ENCODE results near the gene NR3C2. TPM values are rescaled to one million over a fixed set of nuclear protein-coding genes. Genes with fewer than 3 reads are reported as not detected.
A peak's percentile ranks its signal among the peaks of the same experiment; 100 is the strongest.

NR3C2 gene
- total and polyA plus RNA-seq, 4 donors, result 2.0 to 11.5 (median 3.2) TPM

GRCh38 chr4:148081267-148081666 lies 360.9 kb downstream of the NR3C2 start:
- peak; percentile 4 for DNase-seq (ENCODE audit: low spot score)
- H3K27me3 ChIP-seq (ENCODE audit: control insufficient read depth in 4 of 4, insufficient read depth in 4 of 4, low read length in 3 of 4), result no peaks in the 10 kb centered on the region
- H3K36me3 ChIP-seq (ENCODE audit: control insufficient read depth in 4 of 4, insufficient read depth in 3 of 4, low read depth in 1 of 4, low read length in 3 of 4), result peaks cover 3 to 29% (median 14%) of the 10 kb centered on the region in 4 donors
- TF ChIP-seq CTCF (IDR thresholded peaks at IDR 0.05; ENCODE audit: low read depth, low read length, missing input control), result no peak
- no peak for TF ChIP-seq TAF1 (conservative IDR thresholded peaks at IDR 0.05)
- TF ChIP-seq FOXA1 (IDR thresholded peaks at IDR 0.05), result no peak
- TF ChIP-seq, protein P1, sequence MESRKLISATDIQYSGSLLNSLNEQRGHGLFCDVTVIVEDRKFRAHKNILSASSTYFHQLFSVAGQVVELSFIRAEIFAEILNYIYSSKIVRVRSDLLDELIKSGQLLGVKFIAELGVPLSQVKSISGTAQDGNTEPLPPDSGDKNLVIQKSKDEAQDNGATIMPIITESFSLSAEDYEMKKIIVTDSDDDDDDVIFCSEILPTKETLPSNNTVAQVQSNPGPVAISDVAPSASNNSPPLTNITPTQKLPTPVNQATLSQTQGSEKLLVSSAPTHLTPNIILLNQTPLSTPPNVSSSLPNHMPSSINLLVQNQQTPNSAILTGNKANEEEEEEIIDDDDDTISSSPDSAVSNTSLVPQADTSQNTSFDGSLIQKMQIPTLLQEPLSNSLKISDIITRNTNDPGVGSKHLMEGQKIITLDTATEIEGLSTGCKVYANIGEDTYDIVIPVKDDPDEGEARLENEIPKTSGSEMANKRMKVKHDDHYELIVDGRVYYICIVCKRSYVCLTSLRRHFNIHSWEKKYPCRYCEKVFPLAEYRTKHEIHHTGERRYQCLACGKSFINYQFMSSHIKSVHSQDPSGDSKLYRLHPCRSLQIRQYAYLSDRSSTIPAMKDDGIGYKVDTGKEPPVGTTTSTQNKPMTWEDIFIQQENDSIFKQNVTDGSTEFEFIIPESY (IDR thresholded peaks at IDR 0.05), result no peak
- TF ChIP-seq HNF4A (conservative IDR thresholded peaks at IDR 0.05), result no peak
- no peak for TF ChIP-seq YY1 (IDR thresholded peaks at IDR 0.05)
- no peak for TF ChIP-seq EGR1 (IDR thresholded peaks at IDR 0.05; ENCODE audit: low read depth in 2 of 2)
- no peak for TF ChIP-seq FOXA2 (IDR thresholded peaks at IDR 0.05)
- no peak for TF ChIP-seq ATF3 (IDR thresholded peaks at IDR 0.05)
- no peak for TF ChIP-seq RAD21 (IDR thresholded peaks at IDR 0.05)
- TF ChIP-seq JUND (IDR thresholded peaks at IDR 0.05), result no peak
- no peak for TF ChIP-seq GABPA (IDR thresholded peaks at IDR 0.05 in 1 of 2, conservative IDR thresholded peaks at IDR 0.05 in 1 of 2)
- no peak for TF ChIP-seq NR2F2 (IDR thresholded peaks at IDR 0.05)
- TF ChIP-seq, protein P2, sequence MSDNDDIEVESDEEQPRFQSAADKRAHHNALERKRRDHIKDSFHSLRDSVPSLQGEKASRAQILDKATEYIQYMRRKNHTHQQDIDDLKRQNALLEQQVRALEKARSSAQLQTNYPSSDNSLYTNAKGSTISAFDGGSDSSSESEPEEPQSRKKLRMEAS (IDR thresholded peaks at IDR 0.05), result no peak
- no peak for TF ChIP-seq RXRA (IDR thresholded peaks at IDR 0.05)
- TF ChIP-seq HNF4G (IDR thresholded peaks at IDR 0.05), result no peak
- TF ChIP-seq REST (IDR thresholded peaks at IDR 0.05), result no peak
- TF ChIP-seq SP1 (IDR thresholded peaks at IDR 0.05), result no peak
- no peak overlapping the region for H3K27ac ChIP-seq (ENCODE audit: low read depth in 1 of 2, low read length in 2 of 2)
- peaks cover 0 to 2% (median 0%) of the 10 kb centered on the region in 4 donors for H3K9me3 ChIP-seq (ENCODE audit: control insufficient read depth in 4 of 4, low read length in 3 of 4)
- no peak overlapping the region for H3K9ac ChIP-seq (ENCODE audit: low read depth in 1 of 2, low read length in 2 of 2)
- no peak overlapping the region for H3K4me3 ChIP-seq (ENCODE audit: low read depth in 1 of 3, low read length in 3 of 3)
- WGBS, result 97% methylated on average over 12 of the region's 12 CpGs
- H3K4me1 ChIP-seq (ENCODE audit: control insufficient read depth in 4 of 4, insufficient read depth in 4 of 4, low read length in 3 of 4), result no peaks in the 10 kb centered on the region
